GM12891 (cell line): ENCODE data around the gene INMT.

Experiments used
- POLR2A ChIP-seq: IDR thresholded peaks from 2 replicates; pipeline ENCODE4 v1.6.1; 2011; ENCODE audit warnings: low read depth, low read length, control low read depth
- TAF1 ChIP-seq: IDR thresholded peaks from 2 replicates; pipeline ENCODE4 v1.6.1; 2011; ENCODE audit warnings: low read depth, low read length, control low read depth

DNA sequence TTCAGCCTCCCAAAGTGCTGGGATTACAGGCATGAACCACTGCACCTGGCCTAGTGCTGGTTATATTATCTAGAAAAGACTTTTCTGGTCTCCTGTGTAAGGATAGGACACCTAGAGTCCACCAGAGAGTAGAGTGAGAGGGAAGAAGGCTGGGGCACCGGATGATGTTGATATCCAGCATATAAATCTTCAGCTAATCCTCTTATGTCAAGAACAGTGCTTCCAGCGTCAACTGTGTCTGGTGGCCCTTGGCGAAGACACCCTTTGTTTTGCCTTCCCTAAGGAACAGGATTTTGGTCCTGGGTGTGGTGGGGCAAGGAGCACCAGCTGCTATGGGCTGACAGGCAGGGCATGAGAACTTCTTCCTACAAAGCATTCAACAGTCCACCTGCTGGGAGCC, 16.3 kb upstream of the INMT start:
- TF ChIP-seq TAF1 (no peak), POLR2A (no peak)
